HepG2 (cell line): ENCODE data around the gene GABARAPL2. TPM values are rescaled to one million over a fixed set of nuclear protein-coding genes. Genes with fewer than 3 reads are reported as not detected.

Source experiments
- FLYWCH1 ChIP-seq: sonication (generic); formaldehyde crosslinking; IDR thresholded peaks from 2 replicates; pipeline ENCODE4 v1.8.1; 2023; ENCODE audit warnings: mild to moderate bottlenecking, missing genetic modification reagents
- HDAC2 ChIP-seq: sonication (generic); formaldehyde crosslinking; IDR thresholded peaks from 2 replicates; pipeline ENCODE4 v1.4.0; 2020; ENCODE audit warnings: missing genetic modification reagents
- HNRNPL ChIP-seq: fragments of 200-400 bp; formaldehyde crosslinking; IDR thresholded peaks from 2 replicates; pipeline ENCODE4 v1.6.1; 2017; ENCODE audit warnings: mild to moderate bottlenecking, low read depth, low read length
- KDM1A ChIP-seq: IDR thresholded peaks from 2 replicates; pipeline ENCODE4 v1.6.1; 2016; ENCODE audit warnings: missing compliant biosample characterization
- NCOR1 ChIP-seq: fragments of 200-600 bp; sonication (generic); IDR thresholded peaks from 2 replicates; pipeline ENCODE4 v1.7.0; 2017; ENCODE audit warnings: antibody characterized with exemption, low read length, borderline replicate concordance
- NR2F6 ChIP-seq, 2 experiments: IDR thresholded peaks; 2 replicates each; pipeline ENCODE4 v1.6.1; 2016; ENCODE audit warnings: antibody characterized with exemption in 1 of 2, mild to moderate bottlenecking in 1 of 2
- ZNF570 ChIP-seq: sonication (generic); formaldehyde crosslinking; IDR thresholded peaks from 2 replicates; pipeline ENCODE4 v1.4.0; 2020; ENCODE audit warnings: mild to moderate bottlenecking, missing genetic modification reagents, borderline replicate concordance
- ZNF616 ChIP-seq: sonication (generic); formaldehyde crosslinking; IDR thresholded peaks from 2 replicates; pipeline ENCODE4 v1.5.0; 2020; ENCODE audit warnings: low read depth, mild to moderate bottlenecking, missing genetic modification reagents
- polyA plus RNA-seq, 8 experiments: library from polyadenylated mRNA; depleted of rRNA in 3 of 8; stranded (reverse) in 7 of 8; unstranded in 1 of 8; fragments of >200 nt; fragmentation: Illumina TruSeq in 4 of 8; extraction: Trizol in 4 of 8; gene quantifications; 2 replicates each; pipeline versions ENCODE4 v1.2.1 to v1.2.3, GENCODE V29; 2011 to 2016; ENCODE audit warnings: low read depth in 4 of 8, missing spikeins in 1 of 8, mixed read lengths in 1 of 8; ENCODE audit not compliant: insufficient read depth in 1 of 8
- total RNA-seq, 5 experiments: library from RNA; depleted of rRNA; stranded (reverse); fragments of >200 nt; fragmentation: Illumina TruSeq; extraction: Trizol; gene quantifications; 2 replicates each; pipeline ENCODE4 v1.2.3, GENCODE V29; 2016; ENCODE audit warnings: low read depth in 1 of 5
- TF ChIP-seq, protein P1 (sequence below), 2 experiments: sonication (generic) in 1 of 2; formaldehyde crosslinking in 1 of 2; IDR thresholded peaks; 2 replicates each; pipeline versions ENCODE4 v1.6.1 to v1.9.0; 2014 to 2022; ENCODE audit warnings: antibody characterized with exemption in 1 of 2, borderline replicate concordance in 1 of 2, inconsistent platforms in 1 of 2, low read depth in 1 of 2, missing genetic modification reagents in 1 of 2
- TF ChIP-seq, protein P2 (sequence below): sonication (generic); formaldehyde crosslinking; IDR thresholded peaks from 2 replicates; pipeline ENCODE4 v1.4.0; 2020; ENCODE audit warnings: mild to moderate bottlenecking, missing genetic modification reagents, borderline replicate concordance
- TF ChIP-seq, protein P3 (sequence below): sonication (generic); formaldehyde crosslinking; IDR thresholded peaks from 2 replicates; pipeline ENCODE4 v1.4.0; 2020; ENCODE audit warnings: mild to moderate bottlenecking, low read depth, missing genetic modification reagents
- TF ChIP-seq, protein P4 (sequence below): sonication (generic); formaldehyde crosslinking; IDR thresholded peaks from 2 replicates; pipeline ENCODE4 v1.4.0; 2020; ENCODE audit warnings: missing genetic modification reagents

Gene GABARAPL2
- total and polyA plus RNA-seq, 2 of the 13 experiments (the other 11 are each of a cell fraction or from before 2014, with no cell fraction given), result 76.4 to 83.0 TPM

DNA sequence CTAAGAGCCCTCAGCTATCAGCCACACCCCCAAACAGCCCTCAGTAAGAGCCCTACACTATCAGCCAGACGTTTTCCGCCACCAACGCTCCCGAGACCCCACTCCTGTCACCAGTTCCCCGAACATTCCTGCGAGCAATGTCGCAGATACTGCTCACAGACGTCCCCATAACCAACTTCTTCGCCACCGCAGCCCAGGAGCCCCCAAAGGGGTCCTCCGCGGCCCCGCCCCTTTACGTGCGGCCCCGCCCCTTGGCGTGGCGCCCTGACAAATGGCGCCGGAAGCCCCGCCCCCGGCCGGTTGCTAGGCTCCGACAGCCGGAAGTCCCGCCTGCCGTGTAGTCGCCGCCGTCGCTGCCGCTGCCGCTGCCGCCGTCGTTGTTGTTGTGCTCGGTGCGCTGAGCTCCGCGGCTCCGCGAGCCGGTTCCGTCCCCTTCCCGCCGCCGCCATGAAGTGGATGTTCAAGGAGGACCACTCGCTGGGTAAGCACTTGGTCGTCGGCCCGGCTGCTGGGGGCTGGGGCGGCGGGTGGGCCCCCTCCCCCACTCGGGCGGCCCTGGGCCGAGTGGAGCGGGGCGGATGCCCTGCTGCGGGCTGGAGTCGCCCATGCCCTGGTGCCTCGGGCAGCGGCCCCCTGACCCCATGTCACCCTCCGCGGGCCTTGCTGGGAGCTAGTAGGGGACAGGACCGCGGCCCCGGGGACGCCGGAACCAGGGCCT, at the start of gene GABARAPL2 (continued):
- TF ChIP-seq, protein P1, sequence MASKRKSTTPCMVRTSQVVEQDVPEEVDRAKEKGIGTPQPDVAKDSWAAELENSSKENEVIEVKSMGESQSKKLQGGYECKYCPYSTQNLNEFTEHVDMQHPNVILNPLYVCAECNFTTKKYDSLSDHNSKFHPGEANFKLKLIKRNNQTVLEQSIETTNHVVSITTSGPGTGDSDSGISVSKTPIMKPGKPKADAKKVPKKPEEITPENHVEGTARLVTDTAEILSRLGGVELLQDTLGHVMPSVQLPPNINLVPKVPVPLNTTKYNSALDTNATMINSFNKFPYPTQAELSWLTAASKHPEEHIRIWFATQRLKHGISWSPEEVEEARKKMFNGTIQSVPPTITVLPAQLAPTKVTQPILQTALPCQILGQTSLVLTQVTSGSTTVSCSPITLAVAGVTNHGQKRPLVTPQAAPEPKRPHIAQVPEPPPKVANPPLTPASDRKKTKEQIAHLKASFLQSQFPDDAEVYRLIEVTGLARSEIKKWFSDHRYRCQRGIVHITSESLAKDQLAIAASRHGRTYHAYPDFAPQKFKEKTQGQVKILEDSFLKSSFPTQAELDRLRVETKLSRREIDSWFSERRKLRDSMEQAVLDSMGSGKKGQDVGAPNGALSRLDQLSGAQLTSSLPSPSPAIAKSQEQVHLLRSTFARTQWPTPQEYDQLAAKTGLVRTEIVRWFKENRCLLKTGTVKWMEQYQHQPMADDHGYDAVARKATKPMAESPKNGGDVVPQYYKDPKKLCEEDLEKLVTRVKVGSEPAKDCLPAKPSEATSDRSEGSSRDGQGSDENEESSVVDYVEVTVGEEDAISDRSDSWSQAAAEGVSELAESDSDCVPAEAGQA (IDR thresholded peaks at IDR 0.05; ENCODE audit: low read depth), result peak; percentile 47; the same call in 1 of the 2 replicates
- TF ChIP-seq, protein P1 (CRISPR knock-in tag; IDR thresholded peaks at IDR 0.05; ENCODE audit: borderline replicate concordance), result peak; percentile 92; the same call in 1 of the 2 replicates
- TF ChIP-seq KDM1A (CRISPR knock-in tag), result no peak
- TF ChIP-seq, protein P2, sequence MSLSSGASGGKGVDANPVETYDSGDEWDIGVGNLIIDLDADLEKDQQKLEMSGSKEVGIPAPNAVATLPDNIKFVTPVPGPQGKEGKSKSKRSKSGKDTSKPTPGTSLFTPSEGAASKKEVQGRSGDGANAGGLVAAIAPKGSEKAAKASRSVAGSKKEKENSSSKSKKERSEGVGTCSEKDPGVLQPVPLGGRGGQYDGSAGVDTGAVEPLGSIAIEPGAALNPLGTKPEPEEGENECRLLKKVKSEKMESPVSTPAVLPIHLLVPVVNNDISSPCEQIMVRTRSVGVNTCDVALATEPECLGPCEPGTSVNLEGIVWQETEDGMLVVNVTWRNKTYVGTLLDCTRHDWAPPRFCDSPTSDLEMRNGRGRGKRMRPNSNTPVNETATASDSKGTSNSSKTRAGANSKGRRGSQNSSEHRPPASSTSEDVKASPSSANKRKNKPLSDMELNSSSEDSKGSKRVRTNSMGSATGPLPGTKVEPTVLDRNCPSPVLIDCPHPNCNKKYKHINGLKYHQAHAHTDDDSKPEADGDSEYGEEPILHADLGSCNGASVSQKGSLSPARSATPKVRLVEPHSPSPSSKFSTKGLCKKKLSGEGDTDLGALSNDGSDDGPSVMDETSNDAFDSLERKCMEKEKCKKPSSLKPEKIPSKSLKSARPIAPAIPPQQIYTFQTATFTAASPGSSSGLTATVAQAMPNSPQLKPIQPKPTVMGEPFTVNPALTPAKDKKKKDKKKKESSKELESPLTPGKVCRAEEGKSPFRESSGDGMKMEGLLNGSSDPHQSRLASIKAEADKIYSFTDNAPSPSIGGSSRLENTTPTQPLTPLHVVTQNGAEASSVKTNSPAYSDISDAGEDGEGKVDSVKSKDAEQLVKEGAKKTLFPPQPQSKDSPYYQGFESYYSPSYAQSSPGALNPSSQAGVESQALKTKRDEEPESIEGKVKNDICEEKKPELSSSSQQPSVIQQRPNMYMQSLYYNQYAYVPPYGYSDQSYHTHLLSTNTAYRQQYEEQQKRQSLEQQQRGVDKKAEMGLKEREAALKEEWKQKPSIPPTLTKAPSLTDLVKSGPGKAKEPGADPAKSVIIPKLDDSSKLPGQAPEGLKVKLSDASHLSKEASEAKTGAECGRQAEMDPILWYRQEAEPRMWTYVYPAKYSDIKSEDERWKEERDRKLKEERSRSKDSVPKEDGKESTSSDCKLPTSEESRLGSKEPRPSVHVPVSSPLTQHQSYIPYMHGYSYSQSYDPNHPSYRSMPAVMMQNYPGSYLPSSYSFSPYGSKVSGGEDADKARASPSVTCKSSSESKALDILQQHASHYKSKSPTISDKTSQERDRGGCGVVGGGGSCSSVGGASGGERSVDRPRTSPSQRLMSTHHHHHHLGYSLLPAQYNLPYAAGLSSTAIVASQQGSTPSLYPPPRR (CRISPR knock-in tag), result no peak
- TF ChIP-seq HDAC2 (CRISPR knock-in tag), result no peak; the same call in 1 of the 2 replicates
- no peak for TF ChIP-seq HNRNPL
- TF ChIP-seq ZNF616 (CRISPR knock-in tag), result no peak
- no peak for TF ChIP-seq FLYWCH1
- TF ChIP-seq NCOR1, result 0 out of 2 replicates have a peak, but pooled peaks have one; percentile 16
- TF ChIP-seq ZNF570, result no peak
- TF ChIP-seq, protein P3, sequence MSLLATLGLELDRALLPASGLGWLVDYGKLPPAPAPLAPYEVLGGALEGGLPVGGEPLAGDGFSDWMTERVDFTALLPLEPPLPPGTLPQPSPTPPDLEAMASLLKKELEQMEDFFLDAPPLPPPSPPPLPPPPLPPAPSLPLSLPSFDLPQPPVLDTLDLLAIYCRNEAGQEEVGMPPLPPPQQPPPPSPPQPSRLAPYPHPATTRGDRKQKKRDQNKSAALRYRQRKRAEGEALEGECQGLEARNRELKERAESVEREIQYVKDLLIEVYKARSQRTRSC (CRISPR knock-in tag), result 0 out of 2 replicates have a peak, but pooled peaks have one; percentile 30
- no peak for TF ChIP-seq NR2F6 (IDR thresholded peaks at IDR 0.05)
- peak; percentile 38; the same call in 1 of the 2 replicates for TF ChIP-seq NR2F6 (CRISPR knock-in tag; IDR thresholded peaks at IDR 0.05)
- TF ChIP-seq, protein P4, sequence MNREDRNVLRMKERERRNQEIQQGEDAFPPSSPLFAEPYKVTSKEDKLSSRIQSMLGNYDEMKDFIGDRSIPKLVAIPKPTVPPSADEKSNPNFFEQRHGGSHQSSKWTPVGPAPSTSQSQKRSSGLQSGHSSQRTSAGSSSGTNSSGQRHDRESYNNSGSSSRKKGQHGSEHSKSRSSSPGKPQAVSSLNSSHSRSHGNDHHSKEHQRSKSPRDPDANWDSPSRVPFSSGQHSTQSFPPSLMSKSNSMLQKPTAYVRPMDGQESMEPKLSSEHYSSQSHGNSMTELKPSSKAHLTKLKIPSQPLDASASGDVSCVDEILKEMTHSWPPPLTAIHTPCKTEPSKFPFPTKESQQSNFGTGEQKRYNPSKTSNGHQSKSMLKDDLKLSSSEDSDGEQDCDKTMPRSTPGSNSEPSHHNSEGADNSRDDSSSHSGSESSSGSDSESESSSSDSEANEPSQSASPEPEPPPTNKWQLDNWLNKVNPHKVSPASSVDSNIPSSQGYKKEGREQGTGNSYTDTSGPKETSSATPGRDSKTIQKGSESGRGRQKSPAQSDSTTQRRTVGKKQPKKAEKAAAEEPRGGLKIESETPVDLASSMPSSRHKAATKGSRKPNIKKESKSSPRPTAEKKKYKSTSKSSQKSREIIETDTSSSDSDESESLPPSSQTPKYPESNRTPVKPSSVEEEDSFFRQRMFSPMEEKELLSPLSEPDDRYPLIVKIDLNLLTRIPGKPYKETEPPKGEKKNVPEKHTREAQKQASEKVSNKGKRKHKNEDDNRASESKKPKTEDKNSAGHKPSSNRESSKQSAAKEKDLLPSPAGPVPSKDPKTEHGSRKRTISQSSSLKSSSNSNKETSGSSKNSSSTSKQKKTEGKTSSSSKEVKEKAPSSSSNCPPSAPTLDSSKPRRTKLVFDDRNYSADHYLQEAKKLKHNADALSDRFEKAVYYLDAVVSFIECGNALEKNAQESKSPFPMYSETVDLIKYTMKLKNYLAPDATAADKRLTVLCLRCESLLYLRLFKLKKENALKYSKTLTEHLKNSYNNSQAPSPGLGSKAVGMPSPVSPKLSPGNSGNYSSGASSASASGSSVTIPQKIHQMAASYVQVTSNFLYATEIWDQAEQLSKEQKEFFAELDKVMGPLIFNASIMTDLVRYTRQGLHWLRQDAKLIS (CRISPR knock-in tag), result no peak
